Gastrocnemius medialis (tissue), 4 donors: ENCODE data around the gene PPFIBP2. TPM values are rescaled to one million over a fixed set of nuclear protein-coding genes. Genes with fewer than 3 reads are reported as not detected.
A peak's percentile ranks its signal among the peaks of the same experiment; 100 is the strongest.

Experiments
- ATAC-seq, 2 donors: fragments of 150-250 bp; one replicate each; pipeline ENCODE4 v1.9.1; 2016
- DNase-seq, 2 donors: peaks; one replicate each; pipeline ENCODE4 v3.0.0-alpha.2; 2019
- H3K27ac ChIP-seq, 4 donors: fragments of 200-600 bp; sonication (generic); 1 replicate in 1 of 4; 2 replicates in 3 of 4; pipeline ENCODE4 v1.5.1; 2016 to 2018; ENCODE audit warnings: mild to moderate bottlenecking in 2 of 4, moderate library complexity in 1 of 4
- H3K27me3 ChIP-seq, 3 donors: fragments of 200-600 bp; sonication (generic) in 2 of 3; 1 replicate in 1 of 3; 2 replicates in 2 of 3; pipeline versions ENCODE4 v1.5.1 to v1.6.0; 2016 to 2019; ENCODE audit warnings: mild to moderate bottlenecking in 1 of 3, moderate library complexity in 1 of 3
- H3K36me3 ChIP-seq, 2 donors: fragments of 200-600 bp; sonication (generic) in 1 of 2; one replicate each; pipeline ENCODE4 v1.5.1; 2017 to 2018
- H3K4me1 ChIP-seq, 2 donors: fragments of 200-600 bp; sonication (generic) in 1 of 2; one replicate each; pipeline ENCODE4 v1.5.1; 2016 to 2017; ENCODE audit warnings: mild to moderate bottlenecking in 2 of 2
- H3K4me3 ChIP-seq, 4 donors: fragments of 200-600 bp; sonication (generic) in 3 of 4; 1 replicate in 1 of 4; 2 replicates in 3 of 4; pipeline ENCODE4 v1.5.1; 2016 to 2019; ENCODE audit warnings: mild to moderate bottlenecking in 2 of 4
- H3K9me3 ChIP-seq, 3 donors: fragments of 200-600 bp; sonication (generic) in 2 of 3; 1 replicate in 1 of 3; 2 replicates in 2 of 3; pipeline ENCODE4 v1.5.1; 2016 to 2019
- CTCF ChIP-seq, 5 experiments: fragments of 450-650 bp in 3 of 5; fragments of 200-600 bp in 2 of 5; sonication (generic) in 2 of 5; IDR thresholded peaks in 4 of 5; conservative IDR thresholded peaks in 1 of 5; 1 replicate in 4 of 5; 2 replicates in 1 of 5; pipeline ENCODE4 v1.5.1; 2016 to 2019; ENCODE audit warnings: antibody characterized with exemption in 5 of 5, mild to moderate bottlenecking in 3 of 5, moderate library complexity in 3 of 5
- POLR2A ChIP-seq, 2 donors: fragments of 450-650 bp; IDR thresholded peaks; one replicate each; pipeline ENCODE4 v1.6.1; 2017; ENCODE audit warnings: antibody characterized with exemption in 2 of 2, mild to moderate bottlenecking in 2 of 2, moderate library complexity in 2 of 2
- in situ Hi-C, 4 donors: fragments of 200-750 bp; cut with MboI; loops; one replicate each; pipeline versions ENCODE4 v1.15.0 to v1.8.0; 2017; ENCODE audit warnings: low sequenced_read_pairs in 4 of 4
- intact Hi-C: fragments of 100-400 bp; cut with DNase I; formaldehyde crosslinking; loops from one replicate; pipeline ENCODE4 v1.15.1; 2023; ENCODE audit warnings: low total_unique reads
- total RNA-seq, 4 donors: library from RNA; depleted of rRNA; stranded (reverse); fragments of >200 nt; gene quantifications; one replicate each; pipeline versions ENCODE4 v1.1.0 to v1.2.3, GENCODE V29; 2016

The PPFIBP2 gene
- total RNA-seq, 4 donors from 2014 or later, result 10.5 to 33.5 (median 25.4) TPM

- ATAC-seq (peak; percentile 49 to 75), DNase-seq (no peak)
- in situ Hi-C loops, result loop anchor here (10.0 to 25.0 kb wide), 4 partner anchors 580 to 605 kb away; partner anchors contain the start of gene RBMXL2 (in 1 of the 4)
- no peaks in the 10 kb centered on the region for H3K27me3 ChIP-seq
- intact Hi-C loops, result loop anchor here (5.0 kb wide), 1 partner anchor 180 kb away; the partner anchor contains the start of gene PPFIBP2
- peak overlapping the region in 3 of 4 donors; percentile 35 to 52 (median 40) for H3K27ac ChIP-seq
- TF ChIP-seq CTCF (IDR thresholded peaks at IDR 0.05 in 4 of 5, conservative IDR thresholded peaks at IDR 0.05 in 1 of 5) (no peak), POLR2A (IDR thresholded peaks at IDR 0.05) (no peak)
- H3K36me3 ChIP-seq, result no peaks in the 10 kb centered on the region
- peaks cover 12 to 13% of the 10 kb centered on the region in 2 donors for H3K4me1 ChIP-seq
- H3K9me3 ChIP-seq, result no peaks in the 10 kb centered on the region
- no peak overlapping the region for H3K4me3 ChIP-seq
Measured at GRCh38 chr11:7691759-7692350, 178.1 kb downstream of the PPFIBP2 start.

GRCh38 chr11:7692426-7692825, 178.6 kb downstream of the PPFIBP2 start:
- TF ChIP-seq POLR2A (IDR thresholded peaks at IDR 0.05), result no peak
- no peak for TF ChIP-seq CTCF (IDR thresholded peaks at IDR 0.05 in 4 of 5, conservative IDR thresholded peaks at IDR 0.05 in 1 of 5)
- peak overlapping the region in 1 of 4 donors; percentile 40 for H3K27ac ChIP-seq
- peaks cover 12 to 13% of the 10 kb centered on the region in 2 donors for H3K4me1 ChIP-seq
- intact Hi-C loops (loop anchor here (5.0 kb wide), 1 partner anchor 180 kb away; the partner anchor contains the start of gene PPFIBP2), in situ Hi-C loops (loop anchor here (10.0 to 25.0 kb wide), 4 partner anchors 580 to 605 kb away; partner anchors contain the start of gene RBMXL2 (in 1 of the 4))
- DNase-seq (no peak), ATAC-seq (no peak)
- H3K36me3 ChIP-seq, result no peaks in the 10 kb centered on the region
- H3K27me3 ChIP-seq, result no peaks in the 10 kb centered on the region
- H3K9me3 ChIP-seq, result no peaks in the 10 kb centered on the region
- H3K4me3 ChIP-seq, result no peak overlapping the region

GRCh38 chr11:7694235-7694634, 180.4 kb downstream of the PPFIBP2 start:
- no peak for DNase-seq
- no peak overlapping the region for H3K27ac ChIP-seq
- in situ Hi-C loops (loop anchor here (10.0 to 25.0 kb wide), 4 partner anchors 582 to 607 kb away; partner anchors contain the start of gene RBMXL2 (in 1 of the 4)), intact Hi-C loops (loop anchor here (5.0 kb wide), 1 partner anchor 182 kb away; the partner anchor contains the start of gene PPFIBP2)
- TF ChIP-seq POLR2A (IDR thresholded peaks at IDR 0.05), result no peak
- TF ChIP-seq CTCF (IDR thresholded peaks at IDR 0.05 in 4 of 5, conservative IDR thresholded peaks at IDR 0.05 in 1 of 5), result no peak
- no peaks in the 10 kb centered on the region for H3K36me3 ChIP-seq
- peak overlapping the region in 1 of 4 donors; percentile 19 for H3K4me3 ChIP-seq
- H3K27me3 ChIP-seq, result no peaks in the 10 kb centered on the region
- ATAC-seq, result no peak
- H3K9me3 ChIP-seq, result no peaks in the 10 kb centered on the region
- H3K4me1 ChIP-seq, result peaks cover 12 to 13% of the 10 kb centered on the region in 2 donors

- in situ Hi-C loops, result loop anchor here (10.0 to 25.0 kb wide), 4 partner anchors 584 to 609 kb away; partner anchors contain the start of gene RBMXL2 (in 1 of the 4)
Measured at GRCh38 chr11:7696424-7696823, 182.6 kb downstream of the PPFIBP2 start.

More at GRCh38 chr11:7696424-7696823, 182.6 kb downstream of the PPFIBP2 start:
- no peak overlapping the region for H3K27ac ChIP-seq
- no peaks in the 10 kb centered on the region for H3K27me3 ChIP-seq
- intact Hi-C loops, result no loop called here
- peaks cover 10% of the 10 kb centered on the region in 2 donors for H3K4me1 ChIP-seq
- no peaks in the 10 kb centered on the region for H3K9me3 ChIP-seq
- no peak overlapping the region for H3K4me3 ChIP-seq
- DNase-seq (no peak), ATAC-seq (no peak)
- no peak for TF ChIP-seq POLR2A (IDR thresholded peaks at IDR 0.05)
- no peak for TF ChIP-seq CTCF (IDR thresholded peaks at IDR 0.05 in 4 of 5, conservative IDR thresholded peaks at IDR 0.05 in 1 of 5)
- H3K36me3 ChIP-seq, result no peaks in the 10 kb centered on the region

Other genes with a start within 250 kb of the PPFIBP2 start
- gene OLFML1, start 28.5 kb upstream of the PPFIBP2 start, total RNA-seq, result 1 to 10 TPM; 1.7 to 4.0 (median 2.4) TPM
- gene CYB5R2, start 159.5 kb downstream of the PPFIBP2 start, total RNA-seq, result 1 to 10 TPM in 3 of 4 donors, under 1 TPM in 1; 1.00 to 3.9 (median 3.1) TPM
- gene OVCH2, start 192.5 kb downstream of the PPFIBP2 start, total RNA-seq, result not detected